Thoracic aorta (tissue), 2 donors: Measurements from ENCODE around the gene GHRHR. TPM values are rescaled to one million over a fixed set of nuclear protein-coding genes. Genes with fewer than 3 reads are reported as not detected.

Source experiments
- ATAC-seq: fragments of 150-250 bp; one replicate; pipeline ENCODE4 v1.8.0; 2017; ENCODE audit warnings: low read depth; ENCODE audit not compliant: insufficient number of reproducible peaks, low FRiP score
- DNase-seq: peaks from one replicate; pipeline ENCODE4 v3.0.0-alpha.2; 2020; ENCODE audit warnings: low spot score
- H3K27ac ChIP-seq, 2 donors: fragments of 200-600 bp; sonication (generic); 1 replicate in 1 of 2; 2 replicates in 1 of 2; pipeline ENCODE4 v1.5.1; 2016; ENCODE audit warnings: mild to moderate bottlenecking in 2 of 2, moderate library complexity in 2 of 2
- H3K27me3 ChIP-seq: fragments of 200-600 bp; sonication (generic); replicated peaks from 2 replicates; pipeline ENCODE4 v1.6.0; 2016; ENCODE audit warnings: mild to moderate bottlenecking; ENCODE audit not compliant: insufficient read depth
- H3K36me3 ChIP-seq: fragments of 200-600 bp; sonication (generic); one replicate; pipeline ENCODE4 v1.5.1; 2016
- H3K4me1 ChIP-seq, 2 donors: fragments of 200-600 bp; sonication (generic); 1 replicate in 1 of 2; 2 replicates in 1 of 2; pipeline versions ENCODE4 v1.5.1 to v1.6.0; 2016; ENCODE audit warnings: low read depth in 2 of 2, mild to moderate bottlenecking in 1 of 2; ENCODE audit not compliant: control insufficient read depth in 1 of 2
- H3K4me3 ChIP-seq: fragments of 200-600 bp; sonication (generic); 2 replicates; pipeline ENCODE4 v1.5.1; 2016; ENCODE audit warnings: mild to moderate bottlenecking
- H3K9me3 ChIP-seq: fragments of 200-600 bp; sonication (generic); 2 replicates; pipeline ENCODE4 v1.5.1; 2016
- CTCF ChIP-seq: fragments of 200-600 bp; sonication (generic); IDR thresholded peaks from one replicate; pipeline ENCODE4 v1.5.1; 2019; ENCODE audit warnings: antibody characterized with exemption
- total RNA-seq, 2 donors: library from RNA; depleted of rRNA; stranded (reverse); fragments of >200 nt; gene quantifications; one replicate each; pipeline versions ENCODE4 v1.1.0 to v1.2.3, GENCODE V29; 2016

GHRHR gene
- total RNA-seq, 2 donors from 2014 or later = not detected

- no peak for TF ChIP-seq CTCF
- Histone ChIP-seq H3K4me1 (no peaks in the 10 kb centered on the region), H3K36me3 (no peaks in the 10 kb centered on the region), H3K9me3 (no peaks in the 10 kb centered on the region), H3K27ac (no peak overlapping the region), H3K27me3 (no peaks in the 10 kb centered on the region), H3K4me3 (no peak overlapping the region)
- ATAC-seq = no peak
- DNase-seq = no peak
Observed at GRCh38 chr7:30968747-30969603, 5.2 kb downstream of the GHRHR start.

- Histone ChIP-seq H3K4me1 (no peaks in the 10 kb centered on the region), H3K27me3 (no peaks in the 10 kb centered on the region), H3K36me3 (no peaks in the 10 kb centered on the region), H3K9me3 (no peaks in the 10 kb centered on the region), H3K4me3 (no peak overlapping the region), H3K27ac (no peak overlapping the region)
- DNase-seq = no peak
- no peak for TF ChIP-seq CTCF
- ATAC-seq = no peak
Observed at GRCh38 chr7:30969604-30969970, 5.8 kb downstream of the GHRHR start.

GRCh38 chr7:30970074-30970473, 6.3 kb downstream of the GHRHR start:
- no peaks in the 10 kb centered on the region for H3K36me3 ChIP-seq
- H3K9me3 ChIP-seq = no peaks in the 10 kb centered on the region
- no peak for TF ChIP-seq CTCF
- DNase-seq (no peak), ATAC-seq (no peak)
- no peak overlapping the region for H3K27ac ChIP-seq
- no peak overlapping the region for H3K4me3 ChIP-seq
- no peaks in the 10 kb centered on the region for H3K4me1 ChIP-seq
- H3K27me3 ChIP-seq = no peaks in the 10 kb centered on the region

GRCh38 chr7:30970594-30971094, 6.9 kb downstream of the GHRHR start:
- ATAC-seq = no peak
- DNase-seq = no peak
- no peak for TF ChIP-seq CTCF

GRCh38 chr7:30971440-30971839, 7.7 kb downstream of the GHRHR start:
- no peak overlapping the region for H3K27ac ChIP-seq
- ATAC-seq (no peak), DNase-seq (no peak)
- H3K4me1 ChIP-seq = no peaks in the 10 kb centered on the region
- TF ChIP-seq CTCF = no peak
- H3K4me3 ChIP-seq = no peak overlapping the region
- no peaks in the 10 kb centered on the region for H3K9me3 ChIP-seq
- no peaks in the 10 kb centered on the region for H3K27me3 ChIP-seq
- no peaks in the 10 kb centered on the region for H3K36me3 ChIP-seq

More at GRCh38 chr7:30970594-30971094, 6.9 kb downstream of the GHRHR start:
- Histone ChIP-seq H3K36me3 (no peaks in the 10 kb centered on the region), H3K27me3 (no peaks in the 10 kb centered on the region), H3K4me1 (no peaks in the 10 kb centered on the region), H3K9me3 (no peaks in the 10 kb centered on the region), H3K4me3 (no peak overlapping the region), H3K27ac (no peak overlapping the region)
